ENCODE measurements around the gene SUSD2. TPM values are rescaled to one million over a fixed set of nuclear protein-coding genes. Genes with fewer than 3 reads are reported as not detected.

The SUSD2 gene
- total and polyA plus RNA-seq, 2 of the 4 experiments (the other 2 are of a cell fraction) = 0.18 to 1.6 TPM

DNA sequence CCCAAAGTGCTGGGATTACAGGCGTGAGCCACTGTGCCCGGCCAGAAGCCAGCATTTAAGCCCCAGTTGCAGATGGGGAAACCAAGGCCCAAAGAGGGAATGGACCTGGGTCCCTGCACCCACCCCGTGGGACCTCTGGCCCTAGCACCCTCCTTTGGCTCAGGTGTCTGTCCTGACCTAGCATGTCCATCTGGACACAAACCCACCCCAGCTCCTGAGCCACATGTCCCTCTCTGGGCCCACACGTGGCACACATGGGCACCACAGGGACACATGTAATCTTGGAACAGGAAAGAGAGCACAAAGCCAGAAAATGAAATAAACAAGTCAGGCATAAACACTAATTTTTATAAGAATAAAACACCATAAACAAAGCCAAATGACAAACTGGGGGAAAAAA lies 54.0 kb downstream of the SUSD2 start:
- intact Hi-C loops (cut with micrococcal nuclease) (no loop called here), dilution Hi-C loops (cut with HindIII; ENCODE audit: low sequenced_read_pairs, unreplicated experiment) (no loop called here), in situ Hi-C loops (cut with MboI; ENCODE audit: low sequenced_read_pairs) (no loop called here)
- no peak overlapping the region for H3K4me2 ChIP-seq (ENCODE audit: low read depth, low read length)
- H3K36me3 ChIP-seq (ENCODE audit: control insufficient read depth, insufficient read depth, low read length) = no peaks in the 10 kb centered on the region; the same call in 1 of the 2 replicates
- no peak overlapping the region for H4K5ac ChIP-seq (ENCODE audit: low read depth, low read length)
- no peaks in the 10 kb centered on the region for H3K27me3 ChIP-seq (ENCODE audit: control insufficient read depth, insufficient read depth, low read length)
- H3K4ac ChIP-seq (ENCODE audit: low read depth, low read length) = no peak overlapping the region; the same call in 1 of the 2 replicates
- no peak overlapping the region for H3K4me3 ChIP-seq (ENCODE audit: insufficient read depth, low read depth, low read length)
- no peak overlapping the region for H4K8ac ChIP-seq (ENCODE audit: low read depth in 2 of 2, low read length in 2 of 2)
- H2BK20ac ChIP-seq (ENCODE audit: low read depth, low read length) = no peak overlapping the region
- WGBS, 2 experiments (ENCODE audit: extremely low coverage in 2 of 2, insufficient read length in 1 of 2) = 100% methylated on average over 3 of the region's 4 CpGs; no CpG with 5 or more reads in 1 of the 2 experiments
- TF ChIP-seq RAD21 (IDR thresholded peaks at IDR 0.05; ENCODE audit: low read length) (no peak), POLR2A (IDR thresholded peaks at IDR 0.05; ENCODE audit: low read depth, low read length) (no peak), RFX5 (IDR thresholded peaks at IDR 0.05; ENCODE audit: low read depth, low read length) (no peak), FOS (IDR thresholded peaks at IDR 0.05; ENCODE audit: low read depth, low read length) (no peak), BHLHE40 (IDR thresholded peaks at IDR 0.05; ENCODE audit: low read depth, low read length) (no peak), SMC3 (IDR thresholded peaks at IDR 0.05; ENCODE audit: low read depth, low read length) (no peak), MAFK (IDR thresholded peaks at IDR 0.05; ENCODE audit: low read depth, low read length) (no peak), USF2 (IDR thresholded peaks at IDR 0.05; ENCODE audit: low read depth, low read length) (no peak), MXI1 (IDR thresholded peaks at IDR 0.05; ENCODE audit: borderline replicate concordance, low read depth, low read length) (no peak)
- TF ChIP-seq, protein P1, sequence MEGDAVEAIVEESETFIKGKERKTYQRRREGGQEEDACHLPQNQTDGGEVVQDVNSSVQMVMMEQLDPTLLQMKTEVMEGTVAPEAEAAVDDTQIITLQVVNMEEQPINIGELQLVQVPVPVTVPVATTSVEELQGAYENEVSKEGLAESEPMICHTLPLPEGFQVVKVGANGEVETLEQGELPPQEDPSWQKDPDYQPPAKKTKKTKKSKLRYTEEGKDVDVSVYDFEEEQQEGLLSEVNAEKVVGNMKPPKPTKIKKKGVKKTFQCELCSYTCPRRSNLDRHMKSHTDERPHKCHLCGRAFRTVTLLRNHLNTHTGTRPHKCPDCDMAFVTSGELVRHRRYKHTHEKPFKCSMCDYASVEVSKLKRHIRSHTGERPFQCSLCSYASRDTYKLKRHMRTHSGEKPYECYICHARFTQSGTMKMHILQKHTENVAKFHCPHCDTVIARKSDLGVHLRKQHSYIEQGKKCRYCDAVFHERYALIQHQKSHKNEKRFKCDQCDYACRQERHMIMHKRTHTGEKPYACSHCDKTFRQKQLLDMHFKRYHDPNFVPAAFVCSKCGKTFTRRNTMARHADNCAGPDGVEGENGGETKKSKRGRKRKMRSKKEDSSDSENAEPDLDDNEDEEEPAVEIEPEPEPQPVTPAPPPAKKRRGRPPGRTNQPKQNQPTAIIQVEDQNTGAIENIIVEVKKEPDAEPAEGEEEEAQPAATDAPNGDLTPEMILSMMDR (conservative IDR thresholded peaks at IDR 0.05; ENCODE audit: low read depth, low read length) = no peak
- TF ChIP-seq, protein P2, sequence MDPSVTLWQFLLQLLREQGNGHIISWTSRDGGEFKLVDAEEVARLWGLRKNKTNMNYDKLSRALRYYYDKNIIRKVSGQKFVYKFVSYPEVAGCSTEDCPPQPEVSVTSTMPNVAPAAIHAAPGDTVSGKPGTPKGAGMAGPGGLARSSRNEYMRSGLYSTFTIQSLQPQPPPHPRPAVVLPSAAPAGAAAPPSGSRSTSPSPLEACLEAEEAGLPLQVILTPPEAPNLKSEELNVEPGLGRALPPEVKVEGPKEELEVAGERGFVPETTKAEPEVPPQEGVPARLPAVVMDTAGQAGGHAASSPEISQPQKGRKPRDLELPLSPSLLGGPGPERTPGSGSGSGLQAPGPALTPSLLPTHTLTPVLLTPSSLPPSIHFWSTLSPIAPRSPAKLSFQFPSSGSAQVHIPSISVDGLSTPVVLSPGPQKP (IDR thresholded peaks at IDR 0.05; ENCODE audit: borderline replicate concordance, low read depth, low read length) = no peak
- no peaks in the 10 kb centered on the region for H3K4me1 ChIP-seq (ENCODE audit: control insufficient read depth, insufficient read depth, low read length)
- H3K23ac ChIP-seq (ENCODE audit: low read depth, low read length) = no peak overlapping the region
- no peak overlapping the region for H3K14ac ChIP-seq (replicated peaks; ENCODE audit: low read depth, low read length)
- H3K9me1 ChIP-seq (ENCODE audit: insufficient read depth, low read length) = no peaks in the 10 kb centered on the region; the same call in 1 of the 2 replicates
- H3K27ac ChIP-seq (ENCODE audit: insufficient read depth, low read length) = no peak overlapping the region
- H2BK120ac ChIP-seq (ENCODE audit: low read depth, low read length) = no peak overlapping the region
- CTCF ChIA-PET = no interaction called here
- H2BK15ac ChIP-seq (ENCODE audit: low read depth, low read length) = no peak overlapping the region
- no peak overlapping the region for H2AFZ ChIP-seq (replicated peaks; ENCODE audit: low read length, poor library complexity)
- no peak for ATAC-seq (ENCODE audit: low read depth)
- H3K9ac ChIP-seq (ENCODE audit: low read depth, low read length) = no peak overlapping the region
- H2AK9ac ChIP-seq (replicated peaks; ENCODE audit: low read depth, low read length, poor library complexity) = peak overlapping the region; percentile 87
- H3K79me1 ChIP-seq (ENCODE audit: low read depth in 1 of 2, low read length in 2 of 2) = no peaks in the 10 kb centered on the region; a peak in 2 of 4 replicates
- POLR2A ChIA-PET (ENCODE audit: unreplicated experiment) = no interaction called here
- no peaks in the 10 kb centered on the region for H4K20me1 ChIP-seq (ENCODE audit: insufficient read depth, low read length)
- no peak for DNase-seq
- no peak overlapping the region for H3K18ac ChIP-seq (ENCODE audit: low read depth, low read length)
- H4K91ac ChIP-seq (ENCODE audit: insufficient read depth, low read depth, low read length) = no peak overlapping the region
- H2AK5ac ChIP-seq (ENCODE audit: low read depth, low read length) = 0 out of 2 replicates have a peak overlapping the region, but pooled peaks have one; percentile 23
- BruUV-seq (replicated peaks) = no TSS peak
- H3K56ac ChIP-seq (ENCODE audit: extremely low read depth, insufficient read depth, low read length) = no peak overlapping the region
- no peaks in the 10 kb centered on the region for H3K9me3 ChIP-seq (ENCODE audit: control insufficient read depth, insufficient read depth, low read length)
- no peak overlapping the region for H2BK5ac ChIP-seq (ENCODE audit: low read depth, low read length, poor library complexity, severe bottlenecking)

Data from IMR-90 (cell line).